Measurements from ENCODE around the gene TENT4A. TPM values are rescaled to one million over a fixed set of nuclear protein-coding genes. Genes with fewer than 3 reads are reported as not detected.

The TENT4A gene
- total and polyA plus RNA-seq, 2 experiments from 2014 or later, result 6.7 to 27.0 TPM

GRCh38 chr5:6704361-6704851 lies 8.8 kb upstream of the TENT4A start:
- no peak for TF ChIP-seq CTCF (IDR thresholded peaks at IDR 0.05; ENCODE audit: low read depth, low read length)
- Histone ChIP-seq H3K27me3 (no peaks in the 10 kb centered on the region), H3K4me3 (no peak overlapping the region), H3K9me3 (ENCODE audit: low read depth) (no peaks in the 10 kb centered on the region), H3K27ac (peak overlapping the region; percentile 87), H3K4me1 (ENCODE audit: low read depth) (peaks cover 19% of the 10 kb centered on the region), H3K36me3 (no peaks in the 10 kb centered on the region)
- peak; percentile 70 to 84 for DNase-seq (ENCODE audit: low read depth in 1 of 2, low spot score in 1 of 2)

- no peak for DNase-seq (ENCODE audit: low read depth in 1 of 2, low spot score in 1 of 2)
- Histone ChIP-seq H3K4me1 (ENCODE audit: low read depth) (peaks cover 19% of the 10 kb centered on the region), H3K36me3 (no peaks in the 10 kb centered on the region), H3K27me3 (no peaks in the 10 kb centered on the region), H3K9me3 (ENCODE audit: low read depth) (no peaks in the 10 kb centered on the region), H3K4me3 (no peak overlapping the region), H3K27ac (peak overlapping the region; percentile 87)
- no peak for TF ChIP-seq CTCF (IDR thresholded peaks at IDR 0.05; ENCODE audit: low read depth, low read length)
These were observed 8.1 kb upstream of the TENT4A start for GRCh38 chr5:6705088-6705487.

- TF ChIP-seq CTCF (IDR thresholded peaks at IDR 0.05; ENCODE audit: low read depth, low read length), result no peak
- DNase-seq (ENCODE audit: low read depth in 1 of 2, low spot score in 1 of 2), result no peak
- Histone ChIP-seq H3K27ac (no peak overlapping the region), H3K36me3 (no peaks in the 10 kb centered on the region), H3K4me1 (ENCODE audit: low read depth) (peaks cover 19% of the 10 kb centered on the region), H3K9me3 (ENCODE audit: low read depth) (no peaks in the 10 kb centered on the region), H3K4me3 (no peak overlapping the region), H3K27me3 (no peaks in the 10 kb centered on the region)
These were observed 7.3 kb upstream of the TENT4A start for GRCh38 chr5:6705959-6706358.

GRCh38 chr5:6707852-6708251 lies 5.4 kb upstream of the TENT4A start:
- H3K9me3 ChIP-seq (ENCODE audit: low read depth), result no peaks in the 10 kb centered on the region
- H3K27me3 ChIP-seq, result no peaks in the 10 kb centered on the region
- H3K27ac ChIP-seq, result no peak overlapping the region
- no peaks in the 10 kb centered on the region for H3K36me3 ChIP-seq
- DNase-seq (ENCODE audit: low read depth in 1 of 2, low spot score in 1 of 2), result no peak
- no peak overlapping the region for H3K4me3 ChIP-seq
- TF ChIP-seq CTCF (IDR thresholded peaks at IDR 0.05; ENCODE audit: low read depth, low read length), result no peak
- H3K4me1 ChIP-seq (ENCODE audit: low read depth), result peaks cover 24% of the 10 kb centered on the region

GRCh38 chr5:6708814-6709213 lies 4.4 kb upstream of the TENT4A start:
- H3K4me1 ChIP-seq (ENCODE audit: low read depth), result peaks cover 20% of the 10 kb centered on the region
- H3K9me3 ChIP-seq (ENCODE audit: low read depth), result no peaks in the 10 kb centered on the region
- peak in 1 of 2 donors; percentile 33 for DNase-seq (ENCODE audit: low read depth in 1 of 2, low spot score in 1 of 2)
- TF ChIP-seq CTCF (IDR thresholded peaks at IDR 0.05; ENCODE audit: low read depth, low read length), result no peak
- no peaks in the 10 kb centered on the region for H3K36me3 ChIP-seq
- no peaks in the 10 kb centered on the region for H3K27me3 ChIP-seq
- H3K27ac ChIP-seq, result peak overlapping the region; percentile 22
- no peak overlapping the region for H3K4me3 ChIP-seq

- TF ChIP-seq CTCF (IDR thresholded peaks at IDR 0.05; ENCODE audit: low read depth, low read length), result no peak
- Histone ChIP-seq H3K9me3 (ENCODE audit: low read depth) (no peaks in the 10 kb centered on the region), H3K4me1 (ENCODE audit: low read depth) (peaks cover 11% of the 10 kb centered on the region), H3K4me3 (no peak overlapping the region), H3K27ac (no peak overlapping the region), H3K27me3 (no peaks in the 10 kb centered on the region), H3K36me3 (no peaks in the 10 kb centered on the region)
- no peak for DNase-seq (ENCODE audit: low read depth in 1 of 2, low spot score in 1 of 2)
These were observed 3.2 kb upstream of the TENT4A start for GRCh38 chr5:6710070-6710469.
